OCI-LY3 (cell line): ENCODE measurements around the gene LUM.

ENCODE experiments used
- CTCF ChIP-seq: fragments of 200-600, 300-600 bp; sonication (generic); IDR thresholded peaks from 2 replicates; pipeline ENCODE4 v1.5.1; 2014; ENCODE audit warnings: antibody characterized with exemption, low read length, low read depth
- EZH2phosphoT487 ChIP-seq: fragments of 200-600 bp; shearing (Covaris generic); IDR thresholded peaks from 2 replicates; pipeline ENCODE4 v1.6.1; 2018; ENCODE audit warnings: antibody characterized with exemption, mixed run types, low read depth

DNA sequence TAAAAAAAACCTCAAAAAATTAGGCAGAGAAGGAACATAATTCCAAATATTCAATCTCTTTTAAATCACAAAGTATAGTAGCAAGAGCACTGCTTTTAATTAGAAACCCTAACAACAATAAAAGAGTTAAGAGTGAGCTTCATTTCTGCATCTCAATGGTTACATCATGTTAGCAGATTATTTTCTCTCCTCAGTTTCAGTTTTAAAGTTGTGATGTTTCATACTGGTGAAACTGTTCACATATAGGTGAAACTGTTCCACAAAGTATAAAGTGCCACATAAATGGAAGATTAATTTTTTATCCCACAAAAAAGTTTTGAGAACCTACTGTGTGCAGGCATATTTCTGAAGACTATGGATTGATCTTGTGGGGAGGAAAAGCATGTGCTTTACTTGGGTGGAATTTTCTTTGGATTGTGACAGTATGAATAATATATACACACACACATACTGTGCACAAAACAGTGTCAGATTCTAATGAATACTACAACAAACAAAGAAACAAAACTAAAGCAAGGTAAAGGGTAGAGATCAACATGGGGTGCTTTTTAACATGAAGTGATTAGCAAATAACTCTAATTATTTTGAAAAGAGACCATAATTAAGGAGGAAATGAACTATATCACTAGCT lies 17.1 kb downstream of the LUM start:
- no peak for TF ChIP-seq CTCF
- no peak for TF ChIP-seq EZH2phosphoT487
